ENCODE results near the gene BEND6. TPM values are rescaled to one million over a fixed set of nuclear protein-coding genes. Genes with fewer than 3 reads are reported as not detected.
"Not testable (repeated sequence)": the region's sequence is repeated elsewhere in the genome, so short reads cannot be mapped to it uniquely, and the experiment has no call there.

The BEND6 gene
- total and polyA plus RNA-seq, 4 donors = under 0.01 to 0.14 (median 0.03) TPM; not detected in 1

- no peak for TF ChIP-seq MAX (IDR thresholded peaks at IDR 0.05)
These were observed 84.0 kb downstream of the BEND6 start (continued) for GRCh38 chr6:57038906-57039305.

GRCh38 chr6:57040011-57040410 is 85.1 kb downstream of the BEND6 start:
- Histone ChIP-seq H3K27ac (ENCODE audit: low read depth in 1 of 2, low read length in 2 of 2) (no peak overlapping the region), H3K9ac (ENCODE audit: low read depth in 1 of 2, low read length in 2 of 2) (no peak overlapping the region), H3K4me1 (ENCODE audit: control insufficient read depth in 4 of 4, insufficient read depth in 4 of 4, low read length in 3 of 4) (no peaks in the 10 kb centered on the region), H3K27me3 (ENCODE audit: control insufficient read depth in 4 of 4, insufficient read depth in 4 of 4, low read length in 3 of 4) (peaks cover 0 to 5% (median 2%) of the 10 kb centered on the region in 4 donors), H3K36me3 (ENCODE audit: control insufficient read depth in 4 of 4, insufficient read depth in 3 of 4, low read depth in 1 of 4, low read length in 3 of 4) (no peaks in the 10 kb centered on the region), H3K9me3 (ENCODE audit: control insufficient read depth in 4 of 4, low read length in 3 of 4) (no peaks in the 10 kb centered on the region), H3K4me3 (ENCODE audit: low read depth in 1 of 3, low read length in 3 of 3) (no peak overlapping the region)
- 77% methylated on average over 5 of the region's 5 CpGs for WGBS
- no peak for DNase-seq (ENCODE audit: low spot score)
- TF ChIP-seq HNF4A (conservative IDR thresholded peaks at IDR 0.05) = no peak
- TF ChIP-seq REST (IDR thresholded peaks at IDR 0.05) = no peak
- TF ChIP-seq JUND (IDR thresholded peaks at IDR 0.05) = no peak
- no peak for TF ChIP-seq FOXA1 (IDR thresholded peaks at IDR 0.05)
- no peak for TF ChIP-seq SP1 (IDR thresholded peaks at IDR 0.05)
- no peak for TF ChIP-seq TAF1 (conservative IDR thresholded peaks at IDR 0.05)
- TF ChIP-seq FOXA2 (IDR thresholded peaks at IDR 0.05) = no peak
- no peak for TF ChIP-seq GABPA (IDR thresholded peaks at IDR 0.05 in 1 of 2, conservative IDR thresholded peaks at IDR 0.05 in 1 of 2)
- TF ChIP-seq CTCF (IDR thresholded peaks at IDR 0.05; ENCODE audit: low read depth, low read length, missing input control) = no peak
- no peak for TF ChIP-seq MAX (IDR thresholded peaks at IDR 0.05)
- no peak for TF ChIP-seq ATF3 (IDR thresholded peaks at IDR 0.05)
- no peak for TF ChIP-seq RXRA (IDR thresholded peaks at IDR 0.05)
- TF ChIP-seq NR2F2 (IDR thresholded peaks at IDR 0.05) = no peak
- TF ChIP-seq ZBTB33 (IDR thresholded peaks at IDR 0.05) = no peak
- TF ChIP-seq HNF4G (IDR thresholded peaks at IDR 0.05) = no peak
- no peak for TF ChIP-seq RAD21 (IDR thresholded peaks at IDR 0.05)
- no peak for TF ChIP-seq EGR1 (IDR thresholded peaks at IDR 0.05; ENCODE audit: low read depth in 2 of 2)

- 80% methylated on average over 1 of the region's 1 CpG for WGBS
These were observed 89.2 kb downstream of the BEND6 start for GRCh38 chr6:57044061-57044460.

More at GRCh38 chr6:57044061-57044460, 89.2 kb downstream of the BEND6 start:
- H3K36me3 ChIP-seq (ENCODE audit: control insufficient read depth in 4 of 4, insufficient read depth in 3 of 4, low read depth in 1 of 4, low read length in 3 of 4); H3K4me1 ChIP-seq (ENCODE audit: control insufficient read depth in 4 of 4, insufficient read depth in 4 of 4, low read length in 3 of 4); H3K9ac ChIP-seq (ENCODE audit: low read depth in 1 of 2, low read length in 2 of 2); H3K9me3 ChIP-seq (ENCODE audit: control insufficient read depth in 4 of 4, low read length in 3 of 4); DNase-seq (ENCODE audit: low spot score); H3K27me3 ChIP-seq (ENCODE audit: control insufficient read depth in 4 of 4, insufficient read depth in 4 of 4, low read length in 3 of 4); H3K4me3 ChIP-seq (ENCODE audit: low read depth in 1 of 3, low read length in 3 of 3); H3K27ac ChIP-seq (ENCODE audit: low read depth in 1 of 2, low read length in 2 of 2): not testable (repeated sequence)

Data from liver (tissue), 9 donors.